Esophagus squamous epithelium (tissue), 4 donors: ENCODE measurements around the gene CHST11.

Experiments
- POLR2A ChIP-seq, 4 donors: fragments of 450-650 bp; IDR thresholded peaks; one replicate each; pipeline ENCODE4 v1.6.1; 2017; ENCODE audit warnings: antibody characterized with exemption in 4 of 4, mild to moderate bottlenecking in 4 of 4, moderate library complexity in 3 of 4
- TF ChIP-seq, protein P1 (sequence below), 6 experiments: fragments of 450-650 bp in 4 of 6; fragments of 200-600 bp in 2 of 6; sonication (generic) in 2 of 6; IDR thresholded peaks; one replicate each; pipeline ENCODE4 v1.5.1; 2016 to 2019; ENCODE audit warnings: antibody characterized with exemption in 6 of 6, mild to moderate bottlenecking in 4 of 6, moderate library complexity in 4 of 6

DNA sequence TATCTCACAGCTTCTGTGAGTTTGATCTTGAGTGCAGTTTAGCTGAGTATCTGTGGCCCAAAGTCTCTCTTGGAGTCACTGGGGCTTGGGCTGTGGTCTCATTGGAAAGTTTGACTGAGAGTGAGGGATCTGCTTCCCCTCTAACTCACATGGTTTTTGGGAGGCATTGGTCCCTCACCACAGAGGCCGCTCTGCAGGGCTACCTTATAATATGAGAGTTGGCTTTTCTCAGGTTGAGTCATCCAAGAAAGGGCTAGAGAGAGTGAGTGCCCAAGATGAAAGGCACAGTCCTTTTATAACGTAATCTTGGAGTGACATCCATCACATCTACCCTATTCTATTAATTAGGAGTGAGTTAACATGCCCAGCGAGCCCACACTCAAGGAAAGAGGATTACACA lies 325.5 kb downstream of the CHST11 start:
- TF ChIP-seq, protein P1, sequence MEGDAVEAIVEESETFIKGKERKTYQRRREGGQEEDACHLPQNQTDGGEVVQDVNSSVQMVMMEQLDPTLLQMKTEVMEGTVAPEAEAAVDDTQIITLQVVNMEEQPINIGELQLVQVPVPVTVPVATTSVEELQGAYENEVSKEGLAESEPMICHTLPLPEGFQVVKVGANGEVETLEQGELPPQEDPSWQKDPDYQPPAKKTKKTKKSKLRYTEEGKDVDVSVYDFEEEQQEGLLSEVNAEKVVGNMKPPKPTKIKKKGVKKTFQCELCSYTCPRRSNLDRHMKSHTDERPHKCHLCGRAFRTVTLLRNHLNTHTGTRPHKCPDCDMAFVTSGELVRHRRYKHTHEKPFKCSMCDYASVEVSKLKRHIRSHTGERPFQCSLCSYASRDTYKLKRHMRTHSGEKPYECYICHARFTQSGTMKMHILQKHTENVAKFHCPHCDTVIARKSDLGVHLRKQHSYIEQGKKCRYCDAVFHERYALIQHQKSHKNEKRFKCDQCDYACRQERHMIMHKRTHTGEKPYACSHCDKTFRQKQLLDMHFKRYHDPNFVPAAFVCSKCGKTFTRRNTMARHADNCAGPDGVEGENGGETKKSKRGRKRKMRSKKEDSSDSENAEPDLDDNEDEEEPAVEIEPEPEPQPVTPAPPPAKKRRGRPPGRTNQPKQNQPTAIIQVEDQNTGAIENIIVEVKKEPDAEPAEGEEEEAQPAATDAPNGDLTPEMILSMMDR (IDR thresholded peaks at IDR 0.05), result no peak
- TF ChIP-seq POLR2A (IDR thresholded peaks at IDR 0.05), result no peak
